Measurements from ENCODE around the gene RAP1GDS1. TPM values are rescaled to one million over a fixed set of nuclear protein-coding genes. Genes with fewer than 3 reads are reported as not detected.

RAP1GDS1 gene
- total RNA-seq, 6 experiments from 2014 or later = 66.8 to 78.7 (median 73.0) TPM

- DNase-seq = no peak
- no peaks in the 10 kb centered on the region for H3K36me3 Mint-ChIP-seq (ENCODE audit: low read depth)
- H3K9me3 Mint-ChIP-seq = no peaks in the 10 kb centered on the region
- H3K27me3 Mint-ChIP-seq (ENCODE audit: insufficient read depth) = no peaks in the 10 kb centered on the region; the same call in 1 of the 2 replicates
- no peak overlapping the region for H3K27ac Mint-ChIP-seq
- TF ChIP-seq CTCF (IDR thresholded peaks at IDR 0.05) = no peak
- peaks cover 4% of the 10 kb centered on the region for H3K4me1 Mint-ChIP-seq (ENCODE audit: low read depth)
- H3K4me3 Mint-ChIP-seq = no peak overlapping the region
Observed at GRCh38 chr4:98253499-98253898, 7.7 kb upstream of the RAP1GDS1 start.

GRCh38 chr4:98260047-98260578 is 1.1 kb upstream of the RAP1GDS1 start:
- H3K27ac Mint-ChIP-seq = peak overlapping the region; percentile 97
- no peaks in the 10 kb centered on the region; the same call in 1 of the 2 replicates for H3K27me3 Mint-ChIP-seq (ENCODE audit: insufficient read depth)
- H3K4me3 Mint-ChIP-seq = peak overlapping the region; percentile 93
- H3K4me1 Mint-ChIP-seq (ENCODE audit: low read depth) = peaks cover 46% of the 10 kb centered on the region
- no peaks in the 10 kb centered on the region for H3K9me3 Mint-ChIP-seq
- TF ChIP-seq CTCF (IDR thresholded peaks at IDR 0.05) = no peak
- DNase-seq = peak; percentile 21
- H3K36me3 Mint-ChIP-seq (ENCODE audit: low read depth) = peaks cover 14% of the 10 kb centered on the region

GRCh38 chr4:98261405-98262291 is 464 bp downstream of the RAP1GDS1 start:
- H3K4me3 Mint-ChIP-seq = peak overlapping the region; percentile 100
- H3K4me1 Mint-ChIP-seq (ENCODE audit: low read depth) = peaks cover 53% of the 10 kb centered on the region
- H3K9me3 Mint-ChIP-seq = no peaks in the 10 kb centered on the region
- DNase-seq = peak; percentile 79
- H3K27me3 Mint-ChIP-seq (ENCODE audit: insufficient read depth) = no peaks in the 10 kb centered on the region; the same call in 1 of the 2 replicates
- peaks cover 14% of the 10 kb centered on the region for H3K36me3 Mint-ChIP-seq (ENCODE audit: low read depth)
- peak overlapping the region; percentile 99 for H3K27ac Mint-ChIP-seq
- TF ChIP-seq CTCF (IDR thresholded peaks at IDR 0.05) = no peak

DNA sequence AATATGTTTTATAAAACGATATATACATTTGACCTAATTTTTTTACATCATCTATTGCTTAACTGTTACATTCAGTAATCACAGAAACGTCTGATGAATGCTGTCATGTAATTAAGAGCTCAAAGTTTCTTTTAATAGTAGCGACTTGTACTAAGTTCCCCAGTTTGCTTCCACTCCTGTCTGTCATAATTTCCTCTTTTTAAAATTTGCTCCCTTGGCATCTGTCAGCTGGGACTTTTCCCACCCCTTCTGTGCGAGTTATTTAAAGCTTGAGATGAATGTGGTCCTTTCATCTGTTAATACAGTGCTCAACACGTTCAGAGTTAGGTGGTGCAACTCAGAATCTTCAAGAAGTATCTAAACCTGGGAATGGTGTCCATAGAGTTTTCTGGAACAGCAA is 1.2 kb downstream of the RAP1GDS1 start:
- TF ChIP-seq CTCF (IDR thresholded peaks at IDR 0.05) = no peak
- Mint-ChIP-seq H3K36me3 (ENCODE audit: low read depth) (peaks cover 21% of the 10 kb centered on the region), H3K27me3 (ENCODE audit: insufficient read depth) (no peaks in the 10 kb centered on the region; the same call in 1 of the 2 replicates), H3K9me3 (no peaks in the 10 kb centered on the region), H3K4me1 (ENCODE audit: low read depth) (peaks cover 53% of the 10 kb centered on the region), H3K4me3 (peak overlapping the region; percentile 100), H3K27ac (peak overlapping the region; percentile 99)
- no peak for DNase-seq

DNA sequence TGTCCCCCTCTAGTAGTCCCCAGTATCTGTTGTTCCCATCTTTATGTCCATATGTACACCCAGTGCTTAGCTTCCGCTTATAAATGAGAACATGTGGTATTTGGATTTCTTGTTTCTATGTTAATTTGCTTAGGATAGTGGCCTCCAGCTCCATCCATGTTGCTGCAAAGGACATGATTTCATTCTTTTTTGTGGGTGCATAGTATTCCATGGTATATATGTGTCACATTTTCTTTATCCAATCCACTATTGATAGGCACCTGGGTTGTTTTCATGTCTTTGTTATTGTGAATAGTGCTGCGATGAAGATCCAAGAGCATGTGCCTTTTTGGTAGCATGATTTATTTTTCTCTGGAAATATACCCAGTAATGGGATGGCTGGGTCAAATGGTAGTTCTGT is 6.3 kb downstream of the RAP1GDS1 start:
- no peak for DNase-seq
- peaks cover 7% of the 10 kb centered on the region; the same call in 1 of the 2 replicates for H3K9me3 Mint-ChIP-seq
- peaks cover 59% of the 10 kb centered on the region for H3K36me3 Mint-ChIP-seq (ENCODE audit: low read depth)
- no peak for TF ChIP-seq CTCF (IDR thresholded peaks at IDR 0.05)
- peaks cover 31% of the 10 kb centered on the region for H3K4me1 Mint-ChIP-seq (ENCODE audit: low read depth)
- H3K27me3 Mint-ChIP-seq (ENCODE audit: insufficient read depth) = no peaks in the 10 kb centered on the region
- no peak overlapping the region for H3K27ac Mint-ChIP-seq
- H3K4me3 Mint-ChIP-seq = no peak overlapping the region

Data from HFFc6 (cell line).